Neuronal stem cell (in vitro differentiated cells): Measurements from ENCODE around the gene RPRD1A.

Experiments
- DNase-seq: peaks from one replicate; pipeline ENCODE4 v3.0.0-alpha.2; 2013; ENCODE audit warnings: low spot score
- H2AFZ ChIP-seq: one replicate; pipeline ENCODE4 v1.6.1; 2013; ENCODE audit warnings: mild to moderate bottlenecking, low read length, inconsistent platforms
- H2AK5ac ChIP-seq: 2 replicates; pipeline ENCODE4 v1.6.1; 2013; ENCODE audit warnings: low read depth, mild to moderate bottlenecking, inconsistent platforms, low read length, moderate library complexity, mixed read lengths
- H2BK120ac ChIP-seq: 2 replicates; pipeline ENCODE4 v1.6.1; 2013; ENCODE audit warnings: low read depth, mild to moderate bottlenecking, inconsistent platforms, low read length, moderate library complexity, mixed read lengths
- H2BK12ac ChIP-seq: one replicate; pipeline ENCODE4 v1.6.1; 2013; ENCODE audit warnings: low read length, inconsistent platforms
- H2BK15ac ChIP-seq: 2 replicates; pipeline ENCODE4 v1.6.1; 2013; ENCODE audit warnings: mild to moderate bottlenecking, low read length, inconsistent platforms, mixed read lengths
- H2BK5ac ChIP-seq: one replicate; pipeline ENCODE4 v1.6.1; 2013; ENCODE audit warnings: inconsistent platforms, mild to moderate bottlenecking, low read length, moderate library complexity
- H3K14ac ChIP-seq: one replicate; pipeline ENCODE4 v1.6.1; 2013; ENCODE audit warnings: low read length, inconsistent platforms
- H3K18ac ChIP-seq: 2 replicates; pipeline ENCODE4 v1.6.1; 2013; ENCODE audit warnings: low read length, inconsistent platforms
- H3K23ac ChIP-seq: 2 replicates; pipeline ENCODE4 v1.6.1; 2013; ENCODE audit warnings: low read depth, mild to moderate bottlenecking, mixed read lengths, low read length, inconsistent platforms; ENCODE audit not compliant: poor library complexity
- H3K27ac ChIP-seq: replicated peaks from 3 replicates; pipeline ENCODE4 v1.5.1; 2013; ENCODE audit warnings: low read length, inconsistent platforms
- H3K27me3 ChIP-seq, 3 experiments: 2 replicates each; pipeline ENCODE4 v1.6.1; 2013; ENCODE audit warnings: low read length in 3 of 3, mild to moderate bottlenecking in 2 of 3, inconsistent platforms in 1 of 3, low read depth in 1 of 3, mixed read lengths in 1 of 3, moderate library complexity in 1 of 3; ENCODE audit not compliant: control insufficient read depth in 3 of 3, insufficient read depth in 3 of 3
- H3K36me3 ChIP-seq, 2 donors: replicated peaks in 1 of 2; 2 replicates each; pipeline ENCODE4 v1.6.1; 2013; ENCODE audit warnings: low read length in 2 of 2; ENCODE audit not compliant: control insufficient read depth in 2 of 2, insufficient read depth in 2 of 2
- H3K4ac ChIP-seq: 2 replicates; pipeline ENCODE4 v1.6.1; 2013; ENCODE audit warnings: inconsistent platforms, mild to moderate bottlenecking, low read length, moderate library complexity
- H3K4me1 ChIP-seq, 2 donors: 1 replicate in 1 of 2; 2 replicates in 1 of 2; pipeline ENCODE4 v1.6.1; 2013; ENCODE audit warnings: low read length in 2 of 2, low read depth in 1 of 2; ENCODE audit not compliant: control insufficient read depth in 2 of 2, insufficient read depth in 1 of 2
- H3K4me2 ChIP-seq: one replicate; pipeline ENCODE4 v1.6.1; 2013; ENCODE audit warnings: mild to moderate bottlenecking, low read length, inconsistent platforms; ENCODE audit not compliant: insufficient read depth, poor library complexity, severe bottlenecking
- H3K4me3 ChIP-seq, 2 donors: 2 replicates each; pipeline ENCODE4 v1.5.1; 2013; ENCODE audit warnings: low read length in 2 of 2, mild to moderate bottlenecking in 2 of 2, inconsistent platforms in 1 of 2, moderate library complexity in 1 of 2
- H3K79me1 ChIP-seq: one replicate; pipeline ENCODE4 v1.6.1; 2013; ENCODE audit warnings: low read depth, mild to moderate bottlenecking, inconsistent platforms, low read length, moderate library complexity
- H3K9ac ChIP-seq: one replicate; pipeline ENCODE4 v1.6.1; 2013; ENCODE audit warnings: mild to moderate bottlenecking, low read depth, low read length, inconsistent platforms; ENCODE audit not compliant: poor library complexity
- H3K9me3 ChIP-seq, 2 donors: replicated peaks in 1 of 2; 2 replicates each; pipeline versions ENCODE3 to v1.6.1; 2013; ENCODE audit warnings: low read length in 2 of 2, mild to moderate bottlenecking in 2 of 2, inconsistent platforms in 1 of 2, low read depth in 1 of 2, mixed read lengths in 1 of 2, moderate library complexity in 1 of 2; ENCODE audit not compliant: control insufficient read depth in 2 of 2, insufficient read depth in 1 of 2
- H4K8ac ChIP-seq: one replicate; pipeline ENCODE4 v1.6.1; 2013; ENCODE audit warnings: low read depth, mild to moderate bottlenecking, inconsistent platforms, low read length, moderate library complexity
- H4K91ac ChIP-seq: one replicate; pipeline ENCODE4 v1.6.1; 2013; ENCODE audit warnings: low read length, low read depth, mild to moderate bottlenecking, inconsistent platforms; ENCODE audit not compliant: poor library complexity
- WGBS, 2 donors: extraction: QIAGEN DNeasy Blood & Tissue Kit; methylation state at CpG; one replicate each; pipeline ENCODE4 v1.1.7; 2013; ENCODE audit warnings: missing lambda C conversion rate in 2 of 2, mixed read lengths in 1 of 2; ENCODE audit not compliant: insufficient read length in 2 of 2, insufficient replicate concordance in 1 of 2; ENCODE audit errors: extremely low coverage in 2 of 2; 5-methylcytosine and 5-hydroxymethylcytosine counted together

Gene RPRD1A

GRCh38 chr18:35983147-35983546 is 84.2 kb downstream of the RPRD1A start:
- no peak overlapping the region for H3K23ac ChIP-seq
- no peak overlapping the region for H4K8ac ChIP-seq
- H3K4me1 ChIP-seq, result no peaks in the 10 kb centered on the region
- DNase-seq, result no peak
- no peak overlapping the region for H4K91ac ChIP-seq
- peaks cover 6 to 49% of the 10 kb centered on the region in 2 donors for H3K36me3 ChIP-seq
- H2AK5ac ChIP-seq, result no peak overlapping the region
- no peak overlapping the region for H2AFZ ChIP-seq
- H3K4me3 ChIP-seq, result no peak overlapping the region
- H3K9me3 ChIP-seq, result no peaks in the 10 kb centered on the region
- no peak overlapping the region for H2BK12ac ChIP-seq
- H2BK5ac ChIP-seq, result no peak overlapping the region
- H3K9ac ChIP-seq, result no peak overlapping the region
- H3K27me3 ChIP-seq, result no peaks in the 10 kb centered on the region
- H3K14ac ChIP-seq, result no peak overlapping the region
- H3K27ac ChIP-seq, result no peak overlapping the region
- no peak overlapping the region for H2BK120ac ChIP-seq
- no peak overlapping the region for H3K4me2 ChIP-seq
- no peak overlapping the region for H2BK15ac ChIP-seq
- no peak overlapping the region for H3K4ac ChIP-seq
- peaks cover under 1% of the 10 kb centered on the region for H3K79me1 ChIP-seq
- H3K18ac ChIP-seq, result no peak overlapping the region

GRCh38 chr18:35982409-35983114 is 84.8 kb downstream of the RPRD1A start:
- no peak overlapping the region for H2BK12ac ChIP-seq
- no peak overlapping the region for H3K23ac ChIP-seq
- no peak overlapping the region for H2BK5ac ChIP-seq
- no peak overlapping the region for H3K4ac ChIP-seq
- no peaks in the 10 kb centered on the region for H3K4me1 ChIP-seq
- H4K8ac ChIP-seq, result no peak overlapping the region
- no peak overlapping the region for H2BK15ac ChIP-seq
- H3K27me3 ChIP-seq, result no peaks in the 10 kb centered on the region
- no peak for DNase-seq
- WGBS, 2 donors, result no CpG with 5 or more reads among the region's 2 CpGs
- H4K91ac ChIP-seq, result no peak overlapping the region
- H3K4me2 ChIP-seq, result no peak overlapping the region
- no peaks in the 10 kb centered on the region for H3K9me3 ChIP-seq
- H3K4me3 ChIP-seq, result no peak overlapping the region
- H3K9ac ChIP-seq, result no peak overlapping the region
- H3K18ac ChIP-seq, result no peak overlapping the region
- H2AFZ ChIP-seq, result no peak overlapping the region
- no peak overlapping the region for H2AK5ac ChIP-seq
- H3K14ac ChIP-seq, result no peak overlapping the region
- peaks cover 12 to 53% of the 10 kb centered on the region in 2 donors for H3K36me3 ChIP-seq
- H2BK120ac ChIP-seq, result no peak overlapping the region
- H3K27ac ChIP-seq, result no peak overlapping the region
- H3K79me1 ChIP-seq, result peaks cover 3% of the 10 kb centered on the region

- Histone ChIP-seq H3K4me2 (no peak overlapping the region), H2BK12ac (no peak overlapping the region), H3K23ac (no peak overlapping the region), H3K18ac (no peak overlapping the region), H4K91ac (no peak overlapping the region), H3K9me3 (no peaks in the 10 kb centered on the region), H2BK120ac (no peak overlapping the region), H2BK5ac (no peak overlapping the region), H3K36me3 (peaks cover 18 to 86% of the 10 kb centered on the region in 2 donors), H3K4ac (no peak overlapping the region), H2AFZ (no peak overlapping the region), H3K79me1 (peaks cover 3% of the 10 kb centered on the region), H2BK15ac (no peak overlapping the region), H3K4me3 (no peak overlapping the region), H3K4me1 (no peaks in the 10 kb centered on the region), H3K27me3 (no peaks in the 10 kb centered on the region), H3K9ac (no peak overlapping the region), H4K8ac (no peak overlapping the region), H3K14ac (no peak overlapping the region), H3K27ac (no peak overlapping the region), H2AK5ac (no peak overlapping the region)
- no peak for DNase-seq
Measured at GRCh38 chr18:35979112-35979511, 88.2 kb downstream of the RPRD1A start.

- H2AK5ac ChIP-seq, result no peak overlapping the region
- no peak overlapping the region for H4K8ac ChIP-seq
- H3K27me3 ChIP-seq, result no peaks in the 10 kb centered on the region
- no peak overlapping the region for H3K4me2 ChIP-seq
- peaks cover 3% of the 10 kb centered on the region for H3K79me1 ChIP-seq
- H2AFZ ChIP-seq, result no peak overlapping the region
- H2BK15ac ChIP-seq, result no peak overlapping the region
- H2BK5ac ChIP-seq, result no peak overlapping the region
- H3K4ac ChIP-seq, result no peak overlapping the region
- H2BK120ac ChIP-seq, result no peak overlapping the region
- peaks cover 2% of the 10 kb centered on the region in 2 donors for H3K4me1 ChIP-seq
- H3K4me3 ChIP-seq, result no peak overlapping the region
- H3K23ac ChIP-seq, result no peak overlapping the region
- 100% methylated on average over 1 of the region's 3 CpGs; no CpG with 5 or more reads in 1 of the 2 donors for WGBS, 2 donors
- no peak overlapping the region for H2BK12ac ChIP-seq
- no peak overlapping the region for H3K27ac ChIP-seq
- no peak overlapping the region for H3K9ac ChIP-seq
- no peaks in the 10 kb centered on the region for H3K9me3 ChIP-seq
- H4K91ac ChIP-seq, result no peak overlapping the region
- no peak overlapping the region for H3K14ac ChIP-seq
- H3K18ac ChIP-seq, result no peak overlapping the region
- peaks cover 17 to 54% of the 10 kb centered on the region in 2 donors for H3K36me3 ChIP-seq
- no peak for DNase-seq
Measured at GRCh38 chr18:35974181-35974580, 93.2 kb downstream of the RPRD1A start.
